RKO (cell line): ENCODE data around the gene NEB.
"Not testable (repeated sequence)": the region's sequence is repeated elsewhere in the genome, so short reads cannot be mapped to it uniquely, and the experiment has no call there.

Source experiments
- DNase-seq: peaks from one replicate; pipeline ENCODE4 v3.0.0-alpha.2; 2016; ENCODE audit warnings: low spot score

Gene NEB

DNA sequence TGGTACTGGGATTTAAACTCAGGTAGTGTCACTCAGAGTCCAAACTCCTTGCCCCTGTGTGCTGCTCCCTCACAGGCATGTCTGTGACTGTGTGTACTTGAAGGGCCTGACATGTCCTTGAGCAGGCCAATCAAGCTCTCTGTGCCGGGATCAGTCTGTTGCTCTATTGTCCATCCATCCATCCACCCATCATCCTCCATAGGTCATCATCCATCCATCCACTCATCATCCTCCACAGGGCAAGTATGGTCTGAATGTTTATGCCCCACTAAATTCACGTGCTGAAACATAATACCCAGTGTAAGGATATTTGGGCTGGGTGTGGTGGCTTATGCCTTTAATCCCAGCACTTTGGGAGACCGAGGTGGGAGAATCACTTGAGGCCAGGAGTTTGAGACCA is 24.5 kb upstream of the NEB start:
- no peak for DNase-seq

DNA sequence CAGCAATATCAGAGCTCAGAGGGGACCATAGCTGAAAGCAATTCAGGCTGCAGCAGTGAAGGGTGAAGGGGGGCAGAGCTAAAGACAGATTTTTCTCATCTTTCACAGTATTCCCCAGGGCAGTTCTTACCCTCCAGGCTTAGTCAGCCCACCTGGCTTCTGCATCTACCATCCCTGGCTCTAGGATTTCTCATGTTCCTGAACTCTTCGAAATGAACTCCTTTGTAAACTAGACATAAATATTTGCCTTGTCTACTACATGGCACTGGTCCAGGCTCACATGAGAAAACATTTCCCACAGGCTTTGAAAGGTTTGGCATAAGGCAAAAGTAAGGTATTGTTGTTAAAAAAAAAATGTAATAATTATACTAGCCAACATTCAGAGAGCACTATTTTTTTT is 23.6 kb upstream of the NEB start:
- DNase-seq, result no peak

DNA sequence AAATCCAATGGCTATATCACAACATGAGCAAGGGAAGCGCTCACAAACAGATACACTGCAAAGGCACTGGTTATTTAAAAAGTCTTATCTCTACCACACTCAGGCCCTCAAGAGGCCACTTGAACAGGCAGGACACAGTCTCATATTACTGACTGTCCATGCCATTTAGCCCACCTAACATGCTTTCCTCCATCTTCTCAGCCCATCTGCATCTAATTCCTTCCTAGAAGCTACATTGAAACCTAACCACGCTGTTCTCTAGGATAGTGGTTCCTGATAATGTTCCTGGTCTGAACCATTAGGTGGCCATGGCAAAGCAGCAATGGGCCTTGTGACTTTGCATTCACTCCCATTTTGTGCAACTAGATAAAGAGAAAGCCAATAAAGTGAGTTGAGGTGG is 22.5 kb upstream of the NEB start:
- DNase-seq, result no peak

DNA sequence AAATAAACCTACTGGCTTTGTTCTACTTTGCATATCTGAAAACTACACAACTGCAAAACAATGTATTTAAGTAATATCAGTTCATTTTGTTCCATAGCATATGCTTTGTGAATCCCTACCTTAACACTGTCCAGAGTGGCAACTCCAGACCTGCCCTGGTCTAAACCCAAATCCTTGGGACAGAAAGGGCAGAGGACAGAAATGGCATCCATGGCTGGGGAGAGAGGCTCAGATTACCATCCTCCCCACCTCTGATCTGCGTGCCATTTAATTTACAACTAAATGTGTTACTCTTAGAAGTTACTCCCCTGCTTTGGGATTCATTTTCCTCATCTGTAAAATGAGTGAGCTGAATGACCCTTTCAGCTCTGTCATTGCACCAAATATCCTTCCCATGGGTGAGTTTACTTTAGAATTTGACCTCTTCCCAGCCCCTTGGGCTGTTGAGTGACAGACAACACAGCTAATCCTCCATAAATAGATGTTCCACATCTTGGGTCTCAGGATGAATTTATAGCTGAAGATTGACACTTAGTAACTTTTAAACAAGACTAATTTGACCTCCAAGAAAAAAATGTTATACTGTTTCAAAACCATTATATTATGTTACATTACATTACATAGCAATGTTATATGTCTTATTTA is 20.1 kb upstream of the NEB start:
- DNase-seq, result no peak

DNA sequence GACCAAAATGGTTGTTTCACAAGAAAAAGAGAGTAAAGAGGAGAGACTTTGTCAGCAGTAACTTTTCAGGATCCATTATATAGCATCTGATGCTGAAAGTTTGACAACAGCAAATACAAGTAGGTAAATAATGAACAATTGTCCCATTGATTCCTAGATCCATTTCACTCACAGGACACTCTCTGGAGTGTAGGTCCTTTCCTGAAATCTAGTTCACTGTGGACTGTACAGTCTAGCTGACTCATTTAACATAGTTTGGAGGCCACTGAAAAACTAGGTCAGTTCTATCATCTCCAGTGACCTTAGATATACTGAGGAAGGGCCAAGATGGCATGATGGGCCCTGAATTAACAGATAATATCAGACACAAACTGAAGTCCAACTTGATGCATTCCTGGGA is 19.3 kb upstream of the NEB start:
- DNase-seq, result no peak

DNA sequence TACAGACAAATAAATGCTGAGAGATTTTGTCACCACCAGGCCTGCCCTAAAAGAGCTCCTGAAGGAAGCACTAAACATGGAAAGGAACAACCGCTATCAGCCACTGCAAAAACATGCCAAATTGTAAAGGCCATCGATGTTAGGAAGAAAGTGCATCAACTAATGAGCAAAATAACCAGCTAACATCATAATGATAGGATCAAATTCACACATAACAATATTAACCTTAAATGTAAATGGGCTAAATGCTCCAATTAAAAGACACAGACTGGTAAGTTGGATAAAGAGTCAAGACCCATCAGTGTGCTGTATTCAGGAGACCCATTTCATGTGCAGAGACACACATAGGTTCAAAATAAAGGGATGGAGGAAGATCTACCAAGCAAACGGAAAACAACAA is 11.0 kb upstream of the NEB start:
- DNase-seq, result not testable (repeated sequence)

DNA sequence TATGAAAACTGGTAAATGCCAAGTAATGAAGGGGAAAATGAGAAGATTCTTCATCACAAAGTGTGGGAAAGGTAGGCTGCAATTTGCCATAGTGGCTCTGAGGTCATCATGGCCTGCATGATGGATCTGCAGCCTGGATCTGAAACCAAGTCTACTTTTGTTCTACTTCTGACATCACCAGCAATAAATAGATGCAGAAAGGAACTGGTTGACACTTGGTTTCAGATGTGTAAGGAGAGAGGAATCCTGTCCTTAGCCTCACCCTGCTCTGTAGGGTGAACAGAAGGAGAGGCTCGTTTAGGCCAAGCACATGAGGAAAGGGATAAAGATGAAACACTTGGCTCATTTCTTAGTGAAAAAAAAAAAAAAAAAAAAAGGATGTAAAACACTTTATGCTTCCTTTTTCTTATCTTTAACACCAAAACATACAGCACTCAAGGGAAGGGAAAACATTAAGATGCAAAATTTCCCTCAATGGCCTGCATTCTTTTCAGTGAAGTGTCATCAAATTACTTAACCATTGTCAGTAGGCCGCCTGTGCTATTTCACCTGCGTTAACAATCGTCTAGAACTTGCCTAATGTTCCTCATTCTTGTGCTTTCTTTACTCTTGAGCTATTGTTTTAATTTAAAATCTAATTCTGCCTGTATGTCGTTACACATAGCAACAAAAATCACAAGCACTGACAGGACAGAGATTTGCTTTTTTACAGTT is 3.9 kb downstream of the NEB start:
- peak; percentile 13 for DNase-seq

DNA sequence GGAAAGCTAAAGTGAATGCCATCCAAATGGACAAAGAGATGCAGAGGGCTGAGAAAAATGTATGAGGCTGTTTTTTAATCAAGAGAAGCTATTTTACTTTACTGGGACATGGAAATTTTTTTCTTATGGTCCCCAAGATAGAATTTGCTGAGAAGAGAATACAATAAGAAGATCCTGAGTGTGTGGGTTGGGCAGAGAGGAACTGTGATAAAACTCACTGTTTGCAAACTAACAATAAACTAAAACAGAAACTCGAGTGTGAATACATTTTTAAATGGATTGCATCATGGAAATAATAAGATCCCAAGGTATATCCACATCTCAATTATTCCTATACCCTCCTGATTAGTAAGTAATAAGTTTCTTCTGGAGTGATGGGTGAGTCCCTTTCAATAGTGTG is 4.4 kb downstream of the NEB start:
- no peak for DNase-seq

DNA sequence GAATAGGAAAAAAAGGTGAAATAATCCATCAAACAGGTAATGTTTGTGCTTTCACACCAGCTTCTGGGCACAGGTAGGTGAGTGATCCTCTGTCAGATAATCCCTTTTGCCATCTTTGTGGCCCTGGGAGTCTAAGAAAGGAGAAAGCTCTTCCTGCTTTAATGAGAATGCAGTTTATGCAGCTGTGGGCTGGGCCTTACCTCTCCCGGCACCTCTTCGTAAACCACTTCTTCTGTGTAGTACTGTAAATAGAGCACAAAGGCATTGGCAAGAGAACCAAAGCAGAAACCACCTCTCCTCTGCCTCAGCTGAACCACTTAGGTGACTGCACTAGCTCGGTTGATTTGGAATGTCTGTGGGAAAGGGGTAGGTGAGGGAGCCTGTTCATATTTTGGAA is 4.9 kb downstream of the NEB start:
- DNase-seq, result no peak

DNA sequence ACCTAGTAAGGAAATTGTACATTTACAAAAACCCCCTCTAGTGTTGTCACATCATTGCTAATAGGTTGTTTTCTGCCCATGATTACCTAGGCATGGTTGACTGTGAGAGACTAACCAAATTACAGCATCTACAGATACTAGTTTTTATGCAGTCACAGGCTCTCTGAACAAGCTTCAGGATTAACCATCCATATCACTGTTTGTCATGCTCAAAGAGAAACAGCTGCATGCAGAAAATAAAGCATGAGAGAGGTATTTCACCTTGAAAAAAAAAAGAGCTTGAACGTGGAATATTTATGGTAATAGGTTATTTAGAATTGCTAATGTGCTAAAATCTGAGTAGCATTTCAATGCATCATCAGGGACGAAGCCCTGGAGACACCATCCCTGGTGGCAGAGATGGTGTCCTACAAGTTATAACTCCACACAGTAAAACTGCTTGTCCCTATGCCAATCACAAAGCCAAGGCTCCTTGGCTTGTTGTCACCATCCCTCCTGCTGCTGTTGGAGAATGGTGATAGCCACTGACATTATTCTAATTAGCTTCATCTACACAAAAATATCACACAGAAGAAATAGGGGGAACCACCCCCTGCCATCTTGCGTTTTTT is 5.4 kb downstream of the NEB start:
- peak; percentile 8 for DNase-seq

DNA sequence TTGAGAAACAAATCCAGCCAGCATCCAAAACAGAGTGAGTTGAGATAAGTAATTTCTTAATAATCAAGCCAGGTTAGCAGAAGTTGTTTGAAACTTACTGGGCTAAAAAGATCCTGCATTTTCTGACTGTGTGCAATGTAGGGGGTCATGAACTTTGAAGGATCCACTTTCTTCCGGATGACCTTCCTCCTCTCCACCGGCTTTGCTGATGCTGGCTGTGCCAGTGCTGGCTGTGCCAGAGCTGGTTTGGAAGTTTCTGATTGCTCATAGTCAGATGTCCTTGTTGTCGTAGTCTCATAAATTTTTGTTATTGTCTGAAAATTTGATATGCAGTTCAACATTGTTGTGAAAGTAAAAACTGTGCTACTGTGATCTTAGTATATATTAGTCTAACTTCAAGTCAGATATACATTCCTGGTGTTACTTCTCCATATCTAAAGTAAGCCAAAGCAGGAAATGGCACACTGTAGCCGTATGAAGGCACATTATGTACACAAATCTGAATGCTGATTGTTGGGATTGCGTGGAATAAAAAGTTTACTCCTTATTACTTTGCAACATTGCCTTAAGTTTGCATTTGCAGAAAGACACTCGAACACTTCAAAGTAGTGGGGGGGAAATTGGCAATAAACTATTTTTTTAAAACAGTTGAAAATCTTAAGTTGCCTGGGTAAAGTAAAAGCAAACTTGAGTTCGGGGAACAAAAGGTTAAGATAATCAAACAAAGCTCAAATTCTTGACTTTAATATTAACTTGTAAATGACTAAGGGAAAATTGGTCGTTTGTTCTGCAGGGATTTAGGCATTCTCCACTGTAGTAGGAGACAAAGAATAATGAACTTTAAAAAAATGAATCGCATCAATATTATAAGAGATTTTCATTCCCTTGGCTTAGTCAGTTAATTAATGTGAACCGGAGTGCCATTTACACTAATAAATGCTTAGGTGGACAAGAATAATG is 6.4 kb downstream of the NEB start:
- DNase-seq, result no peak

DNA sequence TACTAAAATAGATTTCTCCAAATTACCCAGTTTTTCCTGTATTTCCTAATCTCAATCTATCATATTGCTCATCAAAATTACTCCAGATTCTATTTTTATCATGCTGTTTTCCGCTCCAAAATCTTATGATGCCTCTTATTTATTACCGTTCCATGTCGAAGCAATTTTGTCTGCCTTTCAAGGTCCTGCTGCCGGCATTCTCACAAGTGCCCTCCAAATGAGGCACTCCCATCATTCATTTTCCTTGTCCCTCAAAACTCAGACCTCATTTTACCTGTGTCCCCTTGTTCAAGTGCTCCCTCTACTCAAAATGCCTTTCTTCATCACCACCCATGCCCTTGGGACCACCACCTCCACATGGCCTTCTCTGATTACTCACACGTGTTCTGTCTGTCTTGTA is 13.1 kb downstream of the NEB start:
- no peak for DNase-seq

DNA sequence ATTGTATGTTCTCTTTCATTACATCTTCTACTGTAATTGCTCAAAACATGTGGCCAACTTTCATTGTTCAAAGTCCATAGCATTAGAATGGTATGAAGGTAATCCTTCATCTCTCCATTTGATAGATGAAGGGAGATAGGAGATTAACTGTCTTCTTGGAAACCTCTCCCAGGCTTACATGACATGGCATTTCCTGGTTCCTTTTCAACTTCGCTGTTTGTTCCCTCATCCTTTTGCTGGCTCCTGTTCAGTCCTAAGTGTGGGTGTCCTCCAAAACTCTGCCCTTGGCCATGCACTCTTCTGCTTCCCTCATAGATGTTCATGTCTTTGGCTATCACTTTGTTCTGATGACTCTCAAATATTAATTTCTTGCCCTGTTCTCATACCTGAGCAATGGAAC is 13.8 kb downstream of the NEB start:
- no peak for DNase-seq

DNA sequence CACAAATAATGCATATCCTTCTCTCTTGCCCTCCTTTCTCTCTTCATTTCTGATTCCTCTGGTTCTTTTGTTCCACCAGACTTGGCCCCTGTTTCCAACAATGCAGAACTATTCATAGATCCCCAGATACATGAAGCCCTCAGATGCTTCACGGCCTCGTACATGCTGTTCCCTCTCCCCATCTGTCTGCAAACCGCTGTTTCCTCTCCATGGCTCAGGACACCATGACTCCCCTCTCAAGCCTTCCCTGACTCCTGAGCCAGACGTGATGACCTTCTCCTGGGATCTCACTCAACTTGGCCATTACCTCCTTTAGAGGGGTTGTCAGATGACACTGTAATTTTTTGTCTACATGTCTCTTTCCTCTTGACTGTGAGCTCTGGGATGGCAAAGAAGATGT is 15.5 kb downstream of the NEB start:
- DNase-seq, result no peak

DNA sequence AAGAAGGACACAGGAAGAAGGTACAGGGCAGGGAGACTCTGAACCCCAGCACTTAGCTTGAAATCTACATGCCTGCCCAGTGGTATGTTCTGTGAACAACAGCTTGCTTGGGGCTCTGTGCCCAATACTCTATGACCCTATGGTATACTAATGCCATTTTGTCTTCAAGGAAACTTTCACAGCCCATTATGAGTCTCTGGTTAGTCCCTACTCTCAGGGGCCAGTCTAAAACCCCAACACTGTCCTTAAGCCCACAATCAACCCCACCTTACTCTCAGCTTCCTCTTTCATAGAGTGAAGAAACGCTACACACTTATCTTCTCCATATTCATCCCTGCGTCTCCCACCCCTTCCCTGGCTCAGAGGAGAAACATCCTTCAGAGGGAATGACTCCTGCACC is 16.0 kb downstream of the NEB start:
- no peak for DNase-seq

DNA sequence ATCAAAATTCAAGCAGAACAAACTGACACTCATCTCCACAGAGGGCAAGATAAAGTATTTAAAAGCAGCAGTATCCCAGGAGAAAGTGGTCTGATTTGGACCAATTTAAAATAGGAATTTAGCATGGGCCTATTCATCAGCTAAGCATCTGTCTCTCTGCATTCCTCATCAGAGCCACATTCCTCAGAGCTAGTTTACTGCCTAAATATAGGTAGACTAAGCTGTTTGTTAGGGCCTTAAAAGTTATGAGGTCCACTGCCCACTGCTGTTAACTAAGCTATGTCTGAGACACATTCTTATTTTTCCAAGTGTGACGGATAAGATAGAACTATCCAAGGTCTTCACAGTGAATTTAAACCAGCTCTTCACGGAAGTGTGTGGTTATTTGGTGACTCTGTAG is 17.6 kb downstream of the NEB start:
- DNase-seq, result no peak

DNA sequence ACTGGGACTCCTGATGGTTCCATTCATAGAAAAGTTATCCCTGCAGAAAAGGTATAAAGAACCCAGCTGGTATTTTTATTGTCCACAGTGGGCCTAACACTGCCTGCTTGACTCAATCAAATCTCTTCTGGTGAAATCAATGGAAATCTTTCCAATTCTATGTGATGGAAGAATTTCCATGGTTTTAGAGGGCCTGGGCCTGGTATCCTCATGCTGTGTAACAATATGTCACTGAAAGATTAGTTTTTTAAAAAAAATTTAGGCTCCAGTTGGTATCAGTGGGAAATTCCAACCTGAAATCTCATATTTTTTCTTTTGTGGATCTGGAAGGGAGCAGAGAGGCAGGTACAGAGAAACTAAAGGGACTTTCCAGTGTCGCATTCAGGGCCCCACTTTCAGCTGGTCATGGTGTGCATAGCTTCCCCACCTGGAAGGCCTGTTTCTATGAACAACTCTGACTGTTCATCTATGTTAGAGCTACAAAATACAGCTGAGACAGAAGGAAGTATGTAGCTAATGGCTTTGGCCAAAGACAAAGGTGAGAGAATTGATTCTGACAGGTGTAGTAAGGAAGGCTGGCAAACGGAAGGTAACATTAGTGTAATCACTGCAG is 20.9 kb downstream of the NEB start:
- no peak for DNase-seq

DNA sequence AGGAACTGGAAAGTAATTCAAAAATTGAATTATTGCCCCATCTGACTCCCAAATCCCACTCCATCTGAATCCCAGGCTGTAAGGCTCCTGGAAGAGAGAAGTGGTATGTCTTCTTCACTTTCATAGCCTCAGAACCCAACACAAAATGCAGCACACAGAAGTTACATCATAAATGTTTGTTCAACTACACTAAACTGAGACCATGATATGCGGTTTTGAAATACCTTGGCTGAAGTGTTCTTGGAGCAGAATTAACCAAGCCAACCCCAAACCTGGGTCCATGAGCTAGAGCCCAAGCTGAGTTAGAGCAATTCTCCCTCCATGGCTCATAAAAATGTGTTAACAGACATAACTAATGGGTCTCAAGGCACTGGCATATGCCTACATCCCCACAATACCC is 23.3 kb downstream of the NEB start:
- no peak for DNase-seq

DNA sequence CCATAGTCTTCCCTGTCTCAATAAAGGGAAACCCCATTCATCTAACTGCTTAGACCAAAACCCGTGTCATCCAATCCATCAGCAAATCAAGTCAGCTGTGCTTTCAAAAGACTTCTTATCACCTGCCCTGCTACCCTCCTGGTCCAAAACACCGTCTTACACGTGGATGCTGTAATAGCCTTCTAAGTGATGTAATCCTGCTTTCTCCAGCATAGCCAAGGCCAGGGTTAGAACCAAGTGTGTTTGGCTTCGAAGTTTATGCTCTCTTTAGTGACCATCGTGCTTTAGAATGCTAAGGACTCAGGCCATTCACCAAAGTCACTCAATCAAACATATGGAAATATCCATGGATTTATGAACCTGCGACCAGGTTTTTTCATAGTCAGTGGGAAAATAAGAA is 25.5 kb downstream of the NEB start:
- DNase-seq, result no peak

DNA sequence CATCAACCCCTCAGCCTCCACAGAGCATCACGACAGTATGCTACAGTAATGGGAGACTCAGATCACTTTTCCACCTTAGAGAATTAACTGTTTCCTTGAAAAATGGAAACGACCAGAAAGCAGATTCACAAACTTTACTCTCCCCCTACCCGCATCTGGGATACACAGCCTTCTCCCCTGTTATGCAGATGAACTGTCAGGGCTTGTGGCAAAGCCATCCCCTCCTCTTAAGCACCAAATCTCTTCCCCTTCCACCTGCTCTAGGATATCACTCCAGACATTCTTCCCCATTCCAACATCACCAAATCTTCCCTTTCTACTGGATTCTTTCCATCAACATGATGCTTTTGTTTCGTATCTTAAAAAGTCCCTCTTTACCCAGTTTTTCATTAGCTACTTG is 26.4 kb downstream of the NEB start:
- no peak for DNase-seq

DNA sequence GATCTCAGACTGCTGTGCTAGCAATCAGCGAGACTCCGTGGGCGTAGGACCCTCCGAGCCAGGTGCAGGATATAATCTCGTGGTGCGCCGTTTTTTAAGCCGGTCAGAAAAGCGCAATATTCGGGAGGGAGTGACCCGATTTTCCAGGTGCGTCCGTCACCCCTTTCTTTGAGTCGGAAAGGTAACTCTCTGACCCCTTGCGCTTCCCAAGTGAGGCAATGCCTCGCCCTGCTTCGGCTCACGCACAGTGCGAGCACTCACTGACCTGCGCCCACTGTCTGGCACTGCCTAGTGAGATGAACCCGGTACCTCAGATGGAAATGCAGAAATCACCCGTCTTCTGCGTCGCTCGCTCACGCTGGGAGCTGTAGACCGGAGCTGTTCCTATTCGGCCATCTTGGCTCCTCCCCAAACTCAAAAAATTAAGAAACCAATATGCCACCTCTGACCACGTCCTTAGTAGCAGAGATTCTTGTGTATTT is 29.8 kb downstream of the NEB start:
- DNase-seq, result not testable (repeated sequence)

DNA sequence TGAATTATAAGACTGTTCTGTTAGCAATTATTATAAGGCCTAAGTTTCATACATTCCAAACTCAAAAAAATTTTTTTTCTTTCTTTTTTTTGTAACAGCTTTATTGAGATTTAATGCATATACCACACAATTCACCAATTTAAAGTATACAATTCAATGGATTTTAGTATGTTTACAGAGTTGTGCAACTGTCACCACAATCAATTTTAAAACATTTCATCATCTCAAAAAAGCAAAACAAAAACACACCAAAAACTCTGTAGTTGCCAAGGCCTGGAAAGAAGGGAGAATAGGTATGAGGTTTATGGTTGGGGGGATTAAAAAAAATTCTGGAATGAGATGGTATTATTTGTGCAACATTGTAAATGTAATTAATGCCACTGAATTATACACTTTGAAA is 36.1 kb downstream of the NEB start:
- DNase-seq, result not testable (repeated sequence)
